SK-N-DZ (cell line): ENCODE results near the gene CCT7.
"Not testable (repeated sequence)": the region's sequence is repeated elsewhere in the genome, so short reads cannot be mapped to it uniquely, and the experiment has no call there.

Experiments
- DNase-seq: peaks from one replicate; pipeline ENCODE4 v3.0.0-alpha.2; 2015; ENCODE audit warnings: low spot score

CCT7 gene

GRCh38 chr2:73254343-73255006, 20.4 kb downstream of the CCT7 start:
- no peak for DNase-seq

GRCh38 chr2:73255007-73255644, 21.0 kb downstream of the CCT7 start:
- no peak for DNase-seq

- DNase-seq = no peak
Measured at GRCh38 chr2:73255907-73256617, 22.0 kb downstream of the CCT7 start.

- no peak for DNase-seq
Measured at GRCh38 chr2:73256618-73256922, 22.5 kb downstream of the CCT7 start.

- no peak for DNase-seq
Measured at GRCh38 chr2:73257021-73257420, 22.9 kb downstream of the CCT7 start.

GRCh38 chr2:73257425-73258125, 23.5 kb downstream of the CCT7 start:
- DNase-seq = no peak

- DNase-seq = no peak
Measured at GRCh38 chr2:73258186-73258912, 24.2 kb downstream of the CCT7 start.

GRCh38 chr2:73258913-73259215, 24.8 kb downstream of the CCT7 start:
- no peak for DNase-seq

- no peak for DNase-seq
Measured at GRCh38 chr2:73259276-73259675, 25.2 kb downstream of the CCT7 start.

GRCh38 chr2:73259704-73260337, 25.7 kb downstream of the CCT7 start:
- DNase-seq = no peak

GRCh38 chr2:73260338-73260984, 26.4 kb downstream of the CCT7 start:
- DNase-seq = peak; percentile 45

GRCh38 chr2:73262108-73262651, 28.1 kb downstream of the CCT7 start:
- DNase-seq = no peak

GRCh38 chr2:73262691-73263429, 28.8 kb downstream of the CCT7 start:
- not testable (repeated sequence) for DNase-seq

- DNase-seq = no peak
Measured at GRCh38 chr2:73263540-73264331, 29.6 kb downstream of the CCT7 start.

GRCh38 chr2:73264332-73264606, 30.2 kb downstream of the CCT7 start:
- DNase-seq = no peak

- DNase-seq = no peak
Measured at GRCh38 chr2:73264783-73265182, 30.7 kb downstream of the CCT7 start.

- no peak for DNase-seq
Measured at GRCh38 chr2:73265298-73266060, 31.4 kb downstream of the CCT7 start.

- DNase-seq = no peak
Measured at GRCh38 chr2:73266061-73266901, 32.2 kb downstream of the CCT7 start.
